Measurements from ENCODE around the gene PITPNC1.
A peak's percentile ranks its signal among the peaks of the same experiment; 100 is the strongest.

The PITPNC1 gene

DNA sequence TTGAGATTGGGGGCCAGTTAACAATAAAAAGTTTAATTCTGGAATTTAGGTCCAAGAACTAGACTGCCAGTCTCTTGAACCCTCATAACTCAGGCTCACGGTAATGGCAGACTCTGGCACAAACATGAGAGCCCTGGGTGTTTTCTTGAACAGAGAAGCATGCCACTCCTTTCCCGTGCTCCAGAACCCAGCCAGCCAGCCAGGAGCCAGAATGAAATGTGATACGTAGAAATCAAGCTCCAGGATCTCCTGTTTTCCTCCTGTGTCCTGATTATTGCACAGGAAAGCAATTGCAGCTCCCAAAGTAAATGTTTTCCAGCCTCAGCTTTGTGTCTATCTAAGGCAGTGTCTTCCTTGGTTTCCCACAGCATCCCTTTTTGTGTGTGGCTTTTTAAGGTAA lies 294.4 kb downstream of the PITPNC1 start:
- no peak for DNase-seq (ENCODE audit: low read depth)
- TF ChIP-seq, protein P1, sequence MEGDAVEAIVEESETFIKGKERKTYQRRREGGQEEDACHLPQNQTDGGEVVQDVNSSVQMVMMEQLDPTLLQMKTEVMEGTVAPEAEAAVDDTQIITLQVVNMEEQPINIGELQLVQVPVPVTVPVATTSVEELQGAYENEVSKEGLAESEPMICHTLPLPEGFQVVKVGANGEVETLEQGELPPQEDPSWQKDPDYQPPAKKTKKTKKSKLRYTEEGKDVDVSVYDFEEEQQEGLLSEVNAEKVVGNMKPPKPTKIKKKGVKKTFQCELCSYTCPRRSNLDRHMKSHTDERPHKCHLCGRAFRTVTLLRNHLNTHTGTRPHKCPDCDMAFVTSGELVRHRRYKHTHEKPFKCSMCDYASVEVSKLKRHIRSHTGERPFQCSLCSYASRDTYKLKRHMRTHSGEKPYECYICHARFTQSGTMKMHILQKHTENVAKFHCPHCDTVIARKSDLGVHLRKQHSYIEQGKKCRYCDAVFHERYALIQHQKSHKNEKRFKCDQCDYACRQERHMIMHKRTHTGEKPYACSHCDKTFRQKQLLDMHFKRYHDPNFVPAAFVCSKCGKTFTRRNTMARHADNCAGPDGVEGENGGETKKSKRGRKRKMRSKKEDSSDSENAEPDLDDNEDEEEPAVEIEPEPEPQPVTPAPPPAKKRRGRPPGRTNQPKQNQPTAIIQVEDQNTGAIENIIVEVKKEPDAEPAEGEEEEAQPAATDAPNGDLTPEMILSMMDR (IDR thresholded peaks at IDR 0.05; ENCODE audit: insufficient read depth, low read depth, low read length, missing control alignments), result no peak
- H3K4me3 ChIP-seq (ENCODE audit: low read length), result no peak overlapping the region

DNA sequence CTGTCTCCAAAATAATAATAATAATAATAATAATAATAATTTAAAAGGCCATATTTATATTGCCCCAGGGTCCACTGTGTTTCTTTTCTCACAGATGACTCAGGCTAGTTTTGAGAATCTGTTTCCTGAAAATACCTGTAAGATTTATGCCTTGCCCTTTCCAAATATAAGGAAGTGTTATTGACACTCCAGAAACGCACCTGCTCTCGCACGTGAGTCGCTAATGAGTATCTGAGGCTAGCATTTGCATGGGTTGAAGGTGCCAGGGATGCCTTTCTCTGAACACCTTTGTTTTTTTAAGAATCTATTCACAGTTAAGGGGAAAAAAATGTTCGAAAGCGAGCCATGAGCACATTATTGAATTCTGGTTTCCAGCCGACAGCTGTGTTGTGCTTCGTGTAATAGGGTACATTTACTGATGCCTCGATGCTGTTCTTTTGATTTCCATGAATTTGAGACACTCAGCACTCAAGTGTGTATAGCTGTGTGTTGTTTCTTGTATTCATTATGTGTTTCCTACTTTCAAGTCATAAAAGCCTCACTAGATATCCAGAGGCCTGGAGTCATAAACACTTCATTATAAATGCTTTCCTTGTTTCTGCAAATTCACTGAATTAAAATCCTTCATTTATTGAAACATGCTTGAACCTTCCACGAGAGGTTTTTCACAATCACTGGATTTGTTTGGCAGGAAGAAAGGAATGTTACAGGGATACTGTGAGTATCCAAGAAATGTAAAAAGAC lies 295.7 kb downstream of the PITPNC1 start:
- TF ChIP-seq, protein P1 (IDR thresholded peaks at IDR 0.05; ENCODE audit: insufficient read depth, low read depth, low read length, missing control alignments), result no peak
- no peak overlapping the region for H3K4me3 ChIP-seq (ENCODE audit: low read length)
- peak; percentile 34 for DNase-seq (ENCODE audit: low read depth)

DNA sequence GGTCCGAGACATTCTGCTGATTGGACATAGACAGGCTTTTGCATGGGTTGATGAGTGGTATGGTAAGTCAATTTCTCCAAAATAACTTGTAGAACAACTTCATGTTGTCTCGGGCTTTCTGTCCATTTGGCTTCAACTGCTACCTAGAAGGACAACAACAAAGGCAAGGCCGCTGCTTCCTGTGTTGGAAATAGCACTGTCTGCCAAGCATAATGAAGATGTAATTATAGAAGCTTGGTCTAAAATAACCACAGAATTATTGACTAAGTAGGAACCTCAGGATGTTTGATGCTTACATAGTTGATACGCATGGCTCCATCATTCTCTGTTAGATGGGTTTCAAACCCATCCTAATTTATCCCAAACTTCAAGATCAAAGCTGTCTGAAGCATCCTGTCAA lies 298.4 kb downstream of the PITPNC1 start:
- TF ChIP-seq, protein P1 (IDR thresholded peaks at IDR 0.05; ENCODE audit: insufficient read depth, low read depth, low read length, missing control alignments), result no peak
- H3K4me3 ChIP-seq (ENCODE audit: low read length), result no peak overlapping the region
- DNase-seq (ENCODE audit: low read depth), result no peak

DNA sequence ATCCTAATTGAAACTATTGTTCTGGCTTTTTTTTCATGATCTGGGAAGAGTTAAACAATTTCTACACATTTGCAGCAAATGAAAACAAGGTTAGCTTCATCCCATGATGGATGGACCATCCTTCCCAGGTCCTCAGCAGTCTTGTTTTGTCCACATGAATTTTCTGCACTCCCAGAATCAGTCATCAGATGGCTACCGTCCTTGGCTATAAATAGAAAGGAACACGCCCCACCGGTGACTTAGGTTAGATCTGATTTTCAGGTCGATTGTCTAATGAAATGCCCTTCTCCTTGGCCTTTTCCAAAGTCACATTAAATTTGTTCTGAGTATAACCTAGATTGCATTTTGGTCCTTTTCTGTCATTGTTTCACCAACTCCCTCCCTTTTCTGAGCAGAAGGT lies 299.2 kb downstream of the PITPNC1 start:
- TF ChIP-seq, protein P1 (IDR thresholded peaks at IDR 0.05; ENCODE audit: insufficient read depth, low read depth, low read length, missing control alignments), result no peak
- DNase-seq (ENCODE audit: low read depth), result no peak
- no peak overlapping the region for H3K4me3 ChIP-seq (ENCODE audit: low read length)

DNA sequence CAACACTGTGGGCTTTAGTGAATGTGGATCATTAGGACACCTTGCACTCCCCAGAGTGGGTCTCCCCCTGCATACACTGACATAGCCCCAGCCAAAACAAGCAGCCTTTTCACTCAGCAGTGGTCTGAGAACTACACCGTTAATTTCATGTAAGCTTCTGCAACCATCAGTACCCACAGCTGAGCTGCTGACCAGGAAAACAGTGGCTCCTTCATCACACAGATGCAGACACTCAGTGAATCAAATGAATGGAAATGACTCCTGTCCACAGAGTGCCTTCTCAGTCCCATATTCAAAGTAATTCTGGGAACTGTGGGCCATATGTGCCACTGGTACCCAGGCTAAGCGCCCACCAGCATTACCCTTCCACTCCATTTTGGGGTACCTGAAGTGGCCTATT lies 301.3 kb downstream of the PITPNC1 start:
- TF ChIP-seq, protein P1 (IDR thresholded peaks at IDR 0.05; ENCODE audit: insufficient read depth, low read depth, low read length, missing control alignments), result no peak
- no peak for DNase-seq (ENCODE audit: low read depth)
- H3K4me3 ChIP-seq (ENCODE audit: low read length), result no peak overlapping the region

DNA sequence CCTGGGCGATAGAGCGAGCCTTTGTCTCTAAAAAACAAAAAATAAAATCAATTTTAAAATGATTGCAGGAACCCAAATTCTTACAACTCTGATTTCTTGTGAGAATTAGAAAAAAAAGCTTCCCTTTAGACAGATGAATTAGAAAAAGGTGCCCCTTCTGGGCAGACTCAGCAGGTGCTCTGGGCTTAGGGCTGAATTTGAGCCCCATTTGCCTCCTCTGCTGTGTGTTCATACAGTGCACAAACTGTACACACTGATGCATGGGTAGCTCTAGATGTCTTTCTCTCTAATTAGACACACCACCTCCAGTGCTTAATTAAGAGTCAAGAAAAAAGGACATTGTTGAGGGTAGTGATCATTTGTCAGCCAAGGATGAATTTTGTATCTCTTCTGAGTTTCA lies 302.1 kb downstream of the PITPNC1 start:
- TF ChIP-seq, protein P1 (IDR thresholded peaks at IDR 0.05; ENCODE audit: insufficient read depth, low read depth, low read length, missing control alignments), result no peak
- no peak for DNase-seq (ENCODE audit: low read depth)
- no peak overlapping the region for H3K4me3 ChIP-seq (ENCODE audit: low read length)

DNA sequence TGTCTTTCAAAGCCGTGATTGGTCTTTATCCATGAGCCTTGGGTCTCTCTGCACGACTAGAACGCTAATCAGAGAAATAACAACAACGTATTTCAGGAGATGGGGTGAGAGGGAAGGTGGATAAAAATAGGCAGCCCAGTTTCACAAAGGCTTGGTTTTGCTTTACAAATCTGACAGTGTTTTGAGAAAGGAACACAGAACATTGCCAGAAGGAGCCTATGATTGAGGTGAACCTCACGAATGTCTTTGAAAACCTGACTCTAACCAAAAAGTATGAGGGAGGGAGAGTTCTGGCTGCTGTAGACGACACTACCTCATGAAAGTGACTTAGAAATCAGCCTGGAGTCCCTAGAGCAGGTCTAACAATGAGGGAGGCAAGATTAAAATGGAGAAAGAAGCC lies 302.6 kb downstream of the PITPNC1 start:
- TF ChIP-seq, protein P1 (IDR thresholded peaks at IDR 0.05; ENCODE audit: insufficient read depth, low read depth, low read length, missing control alignments), result no peak

More for the DNA sequence above, 302.6 kb downstream of the PITPNC1 start:
- no peak for DNase-seq (ENCODE audit: low read depth)
- no peak overlapping the region for H3K4me3 ChIP-seq (ENCODE audit: low read length)
